HepG2 (cell line): ENCODE results near the gene SLC7A10. TPM values are rescaled to one million over a fixed set of nuclear protein-coding genes. Genes with fewer than 3 reads are reported as not detected.

Experiments used
- ATAC-seq: fragments of 200-7000 bp; cut with Tn5 transposase; 3 replicates; pipeline ENCODE4 v1.9.1; 2020; ENCODE audit warnings: mild to moderate bottlenecking, moderate library complexity
- BruUV-seq: library from RNA; stranded (reverse); fragments of 400-500 nt; replicated peaks from 2 replicates; lab custom pipeline; 2021; lab: Mats Ljungman, UMichigan
- CTCF ChIA-PET: fragments of 300-600 bp; formaldehyde crosslinking; extraction: SDS; loops from one replicate; lab custom pipeline; 2021; ENCODE audit warnings: low total read pairs, inconsistent platforms, low intra/inter-chr PET ratio; lab: Yijun Ruan, JAX
- POLR2A ChIA-PET: fragments of 350-600 bp; sonication (Branson Sonifier 250); formaldehyde crosslinking; loops from one replicate; lab custom pipeline; 2020; ENCODE audit warnings: antibody characterized with exemption, inconsistent platforms; lab: Yijun Ruan, JAX
- DNase-seq: peaks from one replicate; pipeline ENCODE4 v3.0.0-alpha.2; 2015; ENCODE audit warnings: low spot score
- FAIRE-seq: peaks from 3 replicates; lab custom pipeline; 2011; peaks lifted over from hg19 to GRCh38; lab: Jason Lieb, UNC
- H2AFZ ChIP-seq: one replicate; pipeline ENCODE4 v1.6.1; 2011; ENCODE audit warnings: low read length, inconsistent platforms
- H3K27ac ChIP-seq: fragments of 300-600 bp; 3 replicates; pipeline ENCODE4 v1.8.0; 2011; ENCODE audit warnings: mixed run types, mild to moderate bottlenecking, mixed read lengths, low read length, inconsistent platforms; ENCODE audit not compliant: insufficient read depth; ENCODE audit errors: extremely low read length
- H3K27me3 ChIP-seq, 2 experiments: fragments of 200-600 bp in 1 of 2; 2 replicates in 1 of 2; 3 replicates in 1 of 2; pipeline versions ENCODE4 v1.6.0 to v1.8.0; 2011; ENCODE audit warnings: low read length in 2 of 2, mild to moderate bottlenecking in 2 of 2, moderate library complexity in 2 of 2, inconsistent platforms in 1 of 2; ENCODE audit not compliant: insufficient read depth in 2 of 2, control insufficient read depth in 1 of 2
- H3K36me3 ChIP-seq, 2 experiments: fragments of 200-600 bp in 1 of 2; replicated peaks in 1 of 2; 2 replicates in 1 of 2; 3 replicates in 1 of 2; pipeline versions ENCODE4 v1.5.1 to v1.8.0; 2011; ENCODE audit warnings: low read length in 2 of 2, inconsistent platforms in 1 of 2; ENCODE audit not compliant: insufficient read depth in 2 of 2, control insufficient read depth in 1 of 2
- H3K4me1 ChIP-seq: 2 replicates; pipeline ENCODE4 v1.5.1; 2012; ENCODE audit warnings: low read length, inconsistent platforms; ENCODE audit not compliant: insufficient read depth
- H3K4me2 ChIP-seq: 2 replicates; pipeline ENCODE4 v1.6.0; 2011; ENCODE audit warnings: low read depth, low read length, inconsistent platforms
- H3K4me3 ChIP-seq, 3 experiments: fragments of 200-600 bp in 1 of 3; sonication (generic), shearing (Covaris generic) in 1 of 3; replicated peaks in 1 of 3; 2 replicates each; pipeline ENCODE4 v1.5.1; 2011 to 2016; ENCODE audit warnings: low read length in 3 of 3, inconsistent platforms in 2 of 3, low read depth in 2 of 3, mild to moderate bottlenecking in 2 of 3, control low read depth in 1 of 3, mixed read lengths in 1 of 3; ENCODE audit not compliant: insufficient read depth in 1 of 3
- H3K79me2 ChIP-seq: one replicate; pipeline ENCODE4 v1.6.1; 2011; ENCODE audit warnings: low read length, inconsistent platforms; ENCODE audit not compliant: insufficient read depth
- H3K9ac ChIP-seq: 2 replicates; pipeline ENCODE4 v1.6.0; 2011; ENCODE audit warnings: mild to moderate bottlenecking, low read depth, low read length, inconsistent platforms; ENCODE audit not compliant: insufficient read depth
- H3K9me3 ChIP-seq: 2 replicates; pipeline ENCODE4 v1.5.1; 2012; ENCODE audit warnings: mild to moderate bottlenecking, low read length
- H4K20me1 ChIP-seq: 2 replicates; pipeline ENCODE4 v1.6.0; 2011; ENCODE audit warnings: inconsistent platforms, mild to moderate bottlenecking, low read length, moderate library complexity; ENCODE audit not compliant: insufficient read depth
- AGO2 ChIP-seq: fragments of 200-400 bp; formaldehyde crosslinking; optimal IDR thresholded peaks from 2 replicates; pipeline ENCODE3; 2017; ENCODE audit warnings: mild to moderate bottlenecking, low read depth, low read length, moderate library complexity
- HMGA1 ChIP-seq: sonication (generic); formaldehyde crosslinking; conservative IDR thresholded peaks from 2 replicates; pipeline ENCODE4 v1.4.0; 2020; ENCODE audit warnings: missing genetic modification reagents
- ZNF629 ChIP-seq: sonication (generic); formaldehyde crosslinking; conservative IDR thresholded peaks from 2 replicates; pipeline ENCODE4 v1.5.0; 2020; ENCODE audit warnings: missing genetic modification reagents
- ZNF879 ChIP-seq: sonication (generic); formaldehyde crosslinking; IDR thresholded peaks from 2 replicates; pipeline ENCODE4 v1.8.1; 2023; ENCODE audit warnings: missing genetic modification reagents
- WGBS: methylation state at CpG from one replicate; pipeline ENCODE4 v1.1.6; 2017; ENCODE audit warnings: low lambda C conversion rate; 5-methylcytosine and 5-hydroxymethylcytosine counted together
- in situ Hi-C: cut with HindIII; loops from 2 replicates; pipeline ENCODE4 v1.10.0; 2017; ENCODE audit warnings: low pct_unique_long_range_greater_than_20kb; ENCODE audit not compliant: extremely low pct_ligation_motif_present
- intact Hi-C: fragments of 100-400 bp; cut with micrococcal nuclease; formaldehyde crosslinking; loops from one replicate; pipeline ENCODE4 v1.10.0; 2022; ENCODE audit not compliant: unreplicated experiment
- polyA plus RNA-seq, 8 experiments: library from polyadenylated mRNA; depleted of rRNA in 3 of 8; stranded (reverse) in 7 of 8; unstranded in 1 of 8; fragments of >200 nt; fragmentation: Illumina TruSeq in 4 of 8; extraction: Trizol in 4 of 8; gene quantifications; 2 replicates each; pipeline versions ENCODE4 v1.2.1 to v1.2.3, GENCODE V29; 2011 to 2016; ENCODE audit warnings: low read depth in 4 of 8, missing spikeins in 1 of 8, mixed read lengths in 1 of 8; ENCODE audit not compliant: insufficient read depth in 1 of 8
- total RNA-seq, 5 experiments: library from RNA; depleted of rRNA; stranded (reverse); fragments of >200 nt; fragmentation: Illumina TruSeq; extraction: Trizol; gene quantifications; 2 replicates each; pipeline ENCODE4 v1.2.3, GENCODE V29; 2016; ENCODE audit warnings: low read depth in 1 of 5
- TF ChIP-seq, protein P1 (sequence below): sonication (generic); formaldehyde crosslinking; IDR thresholded peaks from 2 replicates; pipeline ENCODE4 v1.4.0; 2020; ENCODE audit warnings: mild to moderate bottlenecking, missing genetic modification reagents
- TF ChIP-seq, protein P2 (sequence below): sonication (generic); formaldehyde crosslinking; conservative IDR thresholded peaks from 2 replicates; pipeline ENCODE4 v1.8.0; 2022; ENCODE audit warnings: low read depth, missing genetic modification reagents
- TF ChIP-seq, protein P3 (sequence below): sonication (generic); formaldehyde crosslinking; IDR thresholded peaks from 2 replicates; pipeline ENCODE4 v1.9.0; 2021; ENCODE audit warnings: missing genetic modification reagents, borderline replicate concordance

Gene SLC7A10
- total and polyA plus RNA-seq, 2 of the 13 experiments (the other 11 are each of a cell fraction or from before 2014, with no cell fraction given): 1.1 to 2.2 TPM

DNA sequence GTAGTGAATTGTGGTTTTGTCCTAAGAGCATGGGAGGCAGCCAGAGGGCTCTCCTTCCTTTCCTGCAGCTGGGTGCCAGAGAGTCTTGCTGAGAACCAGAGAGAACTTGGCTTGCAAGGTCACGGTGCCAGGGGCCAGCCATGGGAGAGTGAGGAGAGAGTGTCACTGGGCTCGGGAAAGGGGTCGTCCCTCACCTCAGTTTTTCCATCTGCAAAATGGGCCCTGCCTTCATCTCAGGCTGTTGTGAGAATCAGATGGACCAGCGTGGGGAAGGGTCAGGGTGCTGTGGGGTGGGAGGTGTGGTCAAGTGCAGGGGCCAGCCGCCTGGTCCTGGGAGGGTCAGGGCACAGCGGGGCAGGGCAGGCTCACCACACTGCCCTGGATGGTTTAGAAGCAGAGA lies 24.2 kb downstream of the SLC7A10 start:
- FAIRE-seq: no peak
- 100% methylated on average over 5 of the region's 6 CpGs for WGBS

DNA sequence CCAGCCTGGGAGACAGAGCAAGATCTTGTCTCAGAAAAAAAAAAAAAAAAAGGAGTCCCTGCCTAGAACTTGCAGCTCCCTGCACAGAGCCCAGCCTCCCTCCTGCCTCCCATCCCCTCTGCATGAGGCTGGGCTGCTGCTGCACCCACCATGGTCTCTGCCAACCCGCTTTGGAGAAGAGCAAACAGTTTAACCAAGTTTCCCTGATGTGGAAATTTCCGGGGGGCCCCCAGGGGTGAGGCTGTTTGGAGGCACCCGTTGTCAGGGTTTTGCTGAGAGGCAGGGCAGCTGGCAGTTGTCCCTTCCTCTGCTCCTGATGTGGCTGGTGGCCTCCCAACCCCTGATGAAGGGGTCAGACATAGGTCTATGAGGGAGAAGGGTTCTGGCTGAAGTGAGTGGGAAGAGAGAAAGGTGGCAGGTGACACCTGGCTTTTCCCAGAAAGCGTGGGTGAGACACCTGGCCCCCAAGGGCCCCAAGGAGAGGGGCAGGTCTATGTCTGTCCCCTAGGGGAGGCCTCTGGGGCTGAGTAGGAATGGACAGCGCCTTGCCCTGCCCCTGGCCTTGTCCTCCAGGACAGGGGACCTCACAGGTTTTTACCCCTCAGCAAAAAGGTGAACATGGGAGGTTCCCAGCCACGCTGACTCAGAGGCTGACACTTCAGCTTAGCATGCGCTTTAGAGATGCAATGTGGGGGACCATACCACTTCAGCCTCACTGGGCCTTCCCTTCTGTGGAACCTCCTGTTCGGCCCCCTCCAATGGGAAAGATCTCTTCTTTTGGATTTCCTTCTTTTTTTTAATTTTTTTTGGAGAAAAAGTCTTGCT lies 26.0 kb downstream of the SLC7A10 start:
- Histone ChIP-seq H2AFZ (no peak overlapping the region), H3K9me3 (no peaks in the 10 kb centered on the region), H3K27me3 (no peaks in the 10 kb centered on the region), H3K36me3 (peaks cover 17 to 48% of the 10 kb centered on the region in 2 experiments), H3K4me2 (no peak overlapping the region), H3K4me3 (no peak overlapping the region), H3K4me1 (peaks cover 45% of the 10 kb centered on the region), H4K20me1 (no peaks in the 10 kb centered on the region), H3K9ac (no peak overlapping the region), H3K27ac (no peak overlapping the region), H3K79me2 (peaks cover 15% of the 10 kb centered on the region)
- no peak for FAIRE-seq
- 73% methylated on average over 6 of the region's 8 CpGs for WGBS
- BruUV-seq: no TSS peak
- ATAC-seq: no peak
- in situ Hi-C loops (no loop called here), intact Hi-C loops (no loop called here)
- CTCF ChIA-PET: no interaction called here
- TF ChIP-seq, protein P1, sequence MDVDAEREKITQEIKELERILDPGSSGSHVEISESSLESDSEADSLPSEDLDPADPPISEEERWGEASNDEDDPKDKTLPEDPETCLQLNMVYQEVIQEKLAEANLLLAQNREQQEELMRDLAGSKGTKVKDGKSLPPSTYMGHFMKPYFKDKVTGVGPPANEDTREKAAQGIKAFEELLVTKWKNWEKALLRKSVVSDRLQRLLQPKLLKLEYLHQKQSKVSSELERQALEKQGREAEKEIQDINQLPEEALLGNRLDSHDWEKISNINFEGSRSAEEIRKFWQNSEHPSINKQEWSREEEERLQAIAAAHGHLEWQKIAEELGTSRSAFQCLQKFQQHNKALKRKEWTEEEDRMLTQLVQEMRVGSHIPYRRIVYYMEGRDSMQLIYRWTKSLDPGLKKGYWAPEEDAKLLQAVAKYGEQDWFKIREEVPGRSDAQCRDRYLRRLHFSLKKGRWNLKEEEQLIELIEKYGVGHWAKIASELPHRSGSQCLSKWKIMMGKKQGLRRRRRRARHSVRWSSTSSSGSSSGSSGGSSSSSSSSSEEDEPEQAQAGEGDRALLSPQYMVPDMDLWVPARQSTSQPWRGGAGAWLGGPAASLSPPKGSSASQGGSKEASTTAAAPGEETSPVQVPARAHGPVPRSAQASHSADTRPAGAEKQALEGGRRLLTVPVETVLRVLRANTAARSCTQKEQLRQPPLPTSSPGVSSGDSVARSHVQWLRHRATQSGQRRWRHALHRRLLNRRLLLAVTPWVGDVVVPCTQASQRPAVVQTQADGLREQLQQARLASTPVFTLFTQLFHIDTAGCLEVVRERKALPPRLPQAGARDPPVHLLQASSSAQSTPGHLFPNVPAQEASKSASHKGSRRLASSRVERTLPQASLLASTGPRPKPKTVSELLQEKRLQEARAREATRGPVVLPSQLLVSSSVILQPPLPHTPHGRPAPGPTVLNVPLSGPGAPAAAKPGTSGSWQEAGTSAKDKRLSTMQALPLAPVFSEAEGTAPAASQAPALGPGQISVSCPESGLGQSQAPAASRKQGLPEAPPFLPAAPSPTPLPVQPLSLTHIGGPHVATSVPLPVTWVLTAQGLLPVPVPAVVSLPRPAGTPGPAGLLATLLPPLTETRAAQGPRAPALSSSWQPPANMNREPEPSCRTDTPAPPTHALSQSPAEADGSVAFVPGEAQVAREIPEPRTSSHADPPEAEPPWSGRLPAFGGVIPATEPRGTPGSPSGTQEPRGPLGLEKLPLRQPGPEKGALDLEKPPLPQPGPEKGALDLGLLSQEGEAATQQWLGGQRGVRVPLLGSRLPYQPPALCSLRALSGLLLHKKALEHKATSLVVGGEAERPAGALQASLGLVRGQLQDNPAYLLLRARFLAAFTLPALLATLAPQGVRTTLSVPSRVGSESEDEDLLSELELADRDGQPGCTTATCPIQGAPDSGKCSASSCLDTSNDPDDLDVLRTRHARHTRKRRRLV (CRISPR knock-in tag): no peak
- TF ChIP-seq ZNF879 (CRISPR knock-in tag) (no peak), AGO2 (peak; percentile 27)
- TF ChIP-seq, protein P2, sequence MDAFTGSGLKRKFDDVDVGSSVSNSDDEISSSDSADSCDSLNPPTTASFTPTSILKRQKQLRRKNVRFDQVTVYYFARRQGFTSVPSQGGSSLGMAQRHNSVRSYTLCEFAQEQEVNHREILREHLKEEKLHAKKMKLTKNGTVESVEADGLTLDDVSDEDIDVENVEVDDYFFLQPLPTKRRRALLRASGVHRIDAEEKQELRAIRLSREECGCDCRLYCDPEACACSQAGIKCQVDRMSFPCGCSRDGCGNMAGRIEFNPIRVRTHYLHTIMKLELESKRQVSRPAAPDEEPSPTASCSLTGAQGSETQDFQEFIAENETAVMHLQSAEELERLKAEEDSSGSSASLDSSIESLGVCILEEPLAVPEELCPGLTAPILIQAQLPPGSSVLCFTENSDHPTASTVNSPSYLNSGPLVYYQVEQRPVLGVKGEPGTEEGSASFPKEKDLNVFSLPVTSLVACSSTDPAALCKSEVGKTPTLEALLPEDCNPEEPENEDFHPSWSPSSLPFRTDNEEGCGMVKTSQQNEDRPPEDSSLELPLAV: no peak
- DNase-seq: no peak
- POLR2A ChIA-PET: no interaction called here

More for the DNA sequence above, 24.2 kb downstream of the SLC7A10 start:
- ChIA-PET CTCF (no interaction called here), POLR2A (no interaction called here)
- peaks cover 22 to 51% of the 10 kb centered on the region in 2 experiments for H3K36me3 ChIP-seq
- no peaks in the 10 kb centered on the region for H3K27me3 ChIP-seq
- no peak overlapping the region for H3K4me2 ChIP-seq
- ATAC-seq (no peak), DNase-seq (no peak)
- no peak overlapping the region for H2AFZ ChIP-seq
- peaks cover 33% of the 10 kb centered on the region for H3K4me1 ChIP-seq
- TF ChIP-seq ZNF629 (CRISPR knock-in tag) (peak; percentile 90), HMGA1 (CRISPR knock-in tag) (no peak)
- TF ChIP-seq, protein P3, sequence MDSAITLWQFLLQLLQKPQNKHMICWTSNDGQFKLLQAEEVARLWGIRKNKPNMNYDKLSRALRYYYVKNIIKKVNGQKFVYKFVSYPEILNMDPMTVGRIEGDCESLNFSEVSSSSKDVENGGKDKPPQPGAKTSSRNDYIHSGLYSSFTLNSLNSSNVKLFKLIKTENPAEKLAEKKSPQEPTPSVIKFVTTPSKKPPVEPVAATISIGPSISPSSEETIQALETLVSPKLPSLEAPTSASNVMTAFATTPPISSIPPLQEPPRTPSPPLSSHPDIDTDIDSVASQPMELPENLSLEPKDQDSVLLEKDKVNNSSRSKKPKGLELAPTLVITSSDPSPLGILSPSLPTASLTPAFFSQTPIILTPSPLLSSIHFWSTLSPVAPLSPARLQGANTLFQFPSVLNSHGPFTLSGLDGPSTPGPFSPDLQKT: no peak
- in situ Hi-C loops (no loop called here), intact Hi-C loops (no loop called here)
- peaks cover 5% of the 10 kb centered on the region for H3K79me2 ChIP-seq
- H3K4me3 ChIP-seq: no peak overlapping the region
- H3K9me3 ChIP-seq: no peaks in the 10 kb centered on the region
- no TSS peak for BruUV-seq
- H3K27ac ChIP-seq: no peak overlapping the region
- no peaks in the 10 kb centered on the region for H4K20me1 ChIP-seq
- H3K9ac ChIP-seq: no peak overlapping the region
